ENCODE results near the gene MRPL1.

The MRPL1 gene

GRCh38 chr4:77848508-77848907, 14.1 kb upstream of the MRPL1 start:
- H3K27me3 ChIP-seq (ENCODE audit: insufficient read depth, low read length, poor library complexity, severe bottlenecking): no peaks in the 10 kb centered on the region
- H3K36me3 ChIP-seq (ENCODE audit: insufficient read depth, low read length): no peaks in the 10 kb centered on the region
- no peaks in the 10 kb centered on the region; the same call in 1 of the 2 replicates for H3F3A ChIP-seq (ENCODE audit: low read depth)
- H3K79me2 ChIP-seq (ENCODE audit: insufficient read depth, low read length): no peaks in the 10 kb centered on the region
- peaks cover 15% of the 10 kb centered on the region for H3K4me1 ChIP-seq (ENCODE audit: insufficient read depth, low read length, poor library complexity, severe bottlenecking)
- no peak overlapping the region for H2AFZ ChIP-seq (ENCODE audit: low read length)
- TF ChIP-seq CTCF (conservative IDR thresholded peaks at IDR 0.05; ENCODE audit: low read length) (no peak), EZH2phosphoT487 (IDR thresholded peaks at IDR 0.05; ENCODE audit: borderline replicate concordance) (no peak)
- no peaks in the 10 kb centered on the region for H3K9me2 ChIP-seq (replicated peaks; ENCODE audit: low read depth, low read length)
- H3K9me3 ChIP-seq (ENCODE audit: insufficient read depth, low read depth, low read length): no peaks in the 10 kb centered on the region
- H3K9ac ChIP-seq (ENCODE audit: low read depth, low read length, poor library complexity, severe bottlenecking): no peak overlapping the region
- no peak overlapping the region for H3K4me3 ChIP-seq (ENCODE audit: low read length, poor library complexity, severe bottlenecking)
- H4K20me1 ChIP-seq (ENCODE audit: insufficient read depth, low read length, poor library complexity, severe bottlenecking): no peaks in the 10 kb centered on the region
- no peak overlapping the region for H3K4me2 ChIP-seq (ENCODE audit: low read depth, low read length, poor library complexity, severe bottlenecking)

GRCh38 chr4:77849278-77849965, 13.2 kb upstream of the MRPL1 start:
- Histone ChIP-seq H3K9me2 (replicated peaks; ENCODE audit: low read depth, low read length) (no peaks in the 10 kb centered on the region), H3K9me3 (ENCODE audit: insufficient read depth, low read depth, low read length) (no peaks in the 10 kb centered on the region), H3K9ac (ENCODE audit: low read depth, low read length, poor library complexity, severe bottlenecking) (no peak overlapping the region), H4K20me1 (ENCODE audit: insufficient read depth, low read length, poor library complexity, severe bottlenecking) (no peaks in the 10 kb centered on the region), H3K79me2 (ENCODE audit: insufficient read depth, low read length) (no peaks in the 10 kb centered on the region), H2AFZ (ENCODE audit: low read length) (no peak overlapping the region), H3K36me3 (ENCODE audit: insufficient read depth, low read length) (no peaks in the 10 kb centered on the region), H3F3A (ENCODE audit: low read depth) (no peaks in the 10 kb centered on the region; the same call in 1 of the 2 replicates), H3K4me2 (ENCODE audit: low read depth, low read length, poor library complexity, severe bottlenecking) (no peak overlapping the region), H3K4me1 (ENCODE audit: insufficient read depth, low read length, poor library complexity, severe bottlenecking) (peaks cover 24% of the 10 kb centered on the region), H3K4me3 (ENCODE audit: low read length, poor library complexity, severe bottlenecking) (no peak overlapping the region), H3K27me3 (ENCODE audit: insufficient read depth, low read length, poor library complexity, severe bottlenecking) (no peaks in the 10 kb centered on the region)
- TF ChIP-seq CTCF (conservative IDR thresholded peaks at IDR 0.05; ENCODE audit: low read length) (no peak), EZH2phosphoT487 (IDR thresholded peaks at IDR 0.05; ENCODE audit: borderline replicate concordance) (no peak)

GRCh38 chr4:77852892-77853495, 9.6 kb upstream of the MRPL1 start:
- H3K4me1 ChIP-seq (ENCODE audit: insufficient read depth, low read length, poor library complexity, severe bottlenecking): peaks cover 32% of the 10 kb centered on the region
- no peaks in the 10 kb centered on the region for H3K9me2 ChIP-seq (replicated peaks; ENCODE audit: low read depth, low read length)
- H3K4me3 ChIP-seq (ENCODE audit: low read length, poor library complexity, severe bottlenecking): peak overlapping the region; percentile 65
- no peaks in the 10 kb centered on the region for H4K20me1 ChIP-seq (ENCODE audit: insufficient read depth, low read length, poor library complexity, severe bottlenecking)
- TF ChIP-seq EZH2phosphoT487 (IDR thresholded peaks at IDR 0.05; ENCODE audit: borderline replicate concordance) (no peak), CTCF (conservative IDR thresholded peaks at IDR 0.05; ENCODE audit: low read length) (no peak)
- H2AFZ ChIP-seq (ENCODE audit: low read length): peak overlapping the region; percentile 84
- H3K36me3 ChIP-seq (ENCODE audit: insufficient read depth, low read length): no peaks in the 10 kb centered on the region
- peak overlapping the region; percentile 80 for H3K4me2 ChIP-seq (ENCODE audit: low read depth, low read length, poor library complexity, severe bottlenecking)
- no peaks in the 10 kb centered on the region; the same call in 1 of the 2 replicates for H3F3A ChIP-seq (ENCODE audit: low read depth)
- no peaks in the 10 kb centered on the region for H3K27me3 ChIP-seq (ENCODE audit: insufficient read depth, low read length, poor library complexity, severe bottlenecking)
- H3K79me2 ChIP-seq (ENCODE audit: insufficient read depth, low read length): no peaks in the 10 kb centered on the region
- H3K9me3 ChIP-seq (ENCODE audit: insufficient read depth, low read depth, low read length): no peaks in the 10 kb centered on the region
- peak overlapping the region; percentile 66 for H3K9ac ChIP-seq (ENCODE audit: low read depth, low read length, poor library complexity, severe bottlenecking)
